SHP77 (cell line): Measurements from ENCODE around the gene COL27A1.
"Not testable (repeated sequence)": the region's sequence is repeated elsewhere in the genome, so short reads cannot be mapped to it uniquely, and the experiment has no call there.

Source experiments
- DNase-seq, 2 experiments: peaks; one replicate each; lab custom pipeline; 2025; lab: John Stamatoyannopoulos, UW

COL27A1 gene

GRCh38 chr9:114185570-114186490 is 30.5 kb downstream of the COL27A1 start:
- DNase-seq = no peak

- DNase-seq = no peak
These were observed 31.4 kb downstream of the COL27A1 start for GRCh38 chr9:114186605-114187289.

DNA sequence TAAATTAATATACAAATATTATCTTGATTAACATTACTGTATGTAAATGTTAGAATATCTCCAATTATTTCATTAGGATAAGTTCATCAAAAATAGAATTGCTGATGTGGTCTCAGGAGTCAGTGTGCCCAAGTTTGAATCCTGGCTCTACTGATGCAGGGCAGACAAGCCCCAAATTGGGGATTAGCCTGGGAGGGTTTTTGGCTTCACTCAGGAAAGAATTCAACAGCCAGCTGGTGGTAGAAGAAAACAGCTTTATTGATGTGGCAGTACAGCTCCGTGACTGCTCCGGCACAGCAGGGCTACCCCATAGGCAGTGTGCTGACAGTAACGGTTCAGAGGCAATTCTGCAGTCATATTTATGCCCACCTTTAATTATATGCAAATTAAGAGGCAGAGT is 32.5 kb downstream of the COL27A1 start:
- DNase-seq = no peak

DNA sequence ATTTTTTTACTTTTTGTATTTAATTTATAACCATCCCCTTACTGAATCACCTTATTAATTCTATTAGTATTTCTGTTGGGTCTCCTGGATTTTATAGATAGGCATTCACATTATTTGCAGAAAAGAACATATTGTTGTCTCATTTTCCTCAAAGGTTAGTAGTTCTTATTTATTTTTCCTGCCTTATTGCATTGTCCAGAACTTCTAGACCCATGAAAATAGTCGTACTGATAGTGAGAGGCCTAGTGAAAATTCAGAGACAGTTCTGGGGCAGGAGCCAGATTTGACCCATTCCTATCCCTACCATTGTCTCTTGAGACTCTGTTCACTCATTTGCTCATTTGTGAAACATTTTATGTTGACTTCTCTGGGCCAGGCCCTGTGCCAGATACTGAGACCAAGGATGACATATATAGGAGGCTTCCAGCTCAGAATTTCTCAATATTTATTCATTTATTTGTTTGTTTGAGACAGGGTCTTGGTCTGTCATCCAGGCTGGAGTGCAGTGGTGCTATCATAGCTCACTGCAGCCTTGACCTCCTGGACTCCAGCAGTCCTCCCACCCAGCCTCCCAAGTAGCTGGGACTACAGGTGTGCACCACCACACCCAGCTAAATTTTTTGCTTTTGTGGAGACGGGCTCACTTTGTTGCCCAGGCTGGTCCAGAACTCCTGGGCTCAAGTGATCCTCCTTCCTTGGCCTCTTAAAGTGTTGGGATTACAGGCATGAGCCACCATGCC is 34.7 kb downstream of the COL27A1 start:
- DNase-seq = no peak

DNA sequence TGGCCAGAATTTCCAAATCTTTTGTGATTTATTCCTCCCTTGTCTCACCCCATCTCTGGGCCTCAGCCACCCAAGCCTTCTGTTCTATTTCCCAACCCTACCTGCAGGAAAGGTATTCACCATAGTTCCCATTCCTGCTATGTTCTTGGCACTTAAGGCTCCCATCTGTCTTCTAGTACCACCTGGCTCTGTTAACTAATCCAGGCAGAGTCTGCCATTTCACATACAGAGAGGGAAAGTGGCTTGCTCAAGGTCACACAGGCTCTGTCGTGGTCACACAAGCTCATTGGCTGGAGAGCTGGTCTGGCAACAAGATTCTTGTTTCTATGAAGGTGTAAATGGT is 35.2 kb downstream of the COL27A1 start:
- no peak for DNase-seq

GRCh38 chr9:114191402-114191801 is 36.1 kb downstream of the COL27A1 start:
- DNase-seq = not testable (repeated sequence)

GRCh38 chr9:114192539-114192938 is 37.2 kb downstream of the COL27A1 start:
- no peak for DNase-seq

- no peak for DNase-seq
These were observed 37.8 kb downstream of the COL27A1 start for GRCh38 chr9:114193090-114193489.

GRCh38 chr9:114196117-114196516 is 40.8 kb downstream of the COL27A1 start:
- no peak for DNase-seq

DNA sequence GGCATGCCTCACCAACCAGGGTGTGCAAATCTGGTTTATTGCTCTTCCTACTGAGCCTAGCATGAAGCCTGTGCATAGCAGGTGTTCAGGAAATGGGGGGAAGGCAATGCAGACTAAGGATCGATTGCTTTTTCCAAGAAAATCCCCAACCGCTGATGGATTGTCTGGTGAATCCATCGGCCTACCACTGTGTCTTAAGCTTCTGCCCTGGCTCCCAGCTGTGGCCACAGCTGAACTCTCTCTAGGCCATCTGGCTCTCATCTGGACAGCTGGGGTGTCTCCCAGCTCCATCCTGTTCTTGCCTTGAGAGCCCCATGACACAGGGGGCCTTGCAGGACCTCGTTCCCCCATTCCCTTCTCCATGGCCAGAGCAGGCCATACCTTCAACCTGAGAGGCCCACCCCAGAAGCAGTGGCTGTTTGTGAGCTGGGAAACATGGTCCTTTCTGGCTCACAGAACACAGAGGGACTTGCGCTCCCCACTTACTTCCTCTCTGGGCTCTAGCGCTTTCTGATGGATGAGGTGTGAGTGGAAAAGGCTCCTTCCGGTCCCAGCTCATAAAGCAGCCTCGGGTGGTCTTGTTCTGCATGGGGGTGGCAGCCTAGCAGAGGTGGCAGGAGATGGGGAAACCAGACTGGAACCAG is 41.8 kb downstream of the COL27A1 start:
- DNase-seq = no peak

- DNase-seq = no peak
These were observed 43.1 kb downstream of the COL27A1 start for GRCh38 chr9:114198249-114199040.

GRCh38 chr9:114200721-114201300 is 45.5 kb downstream of the COL27A1 start:
- no peak for DNase-seq

GRCh38 chr9:114202396-114202795 is 47.1 kb downstream of the COL27A1 start:
- DNase-seq = no peak

DNA sequence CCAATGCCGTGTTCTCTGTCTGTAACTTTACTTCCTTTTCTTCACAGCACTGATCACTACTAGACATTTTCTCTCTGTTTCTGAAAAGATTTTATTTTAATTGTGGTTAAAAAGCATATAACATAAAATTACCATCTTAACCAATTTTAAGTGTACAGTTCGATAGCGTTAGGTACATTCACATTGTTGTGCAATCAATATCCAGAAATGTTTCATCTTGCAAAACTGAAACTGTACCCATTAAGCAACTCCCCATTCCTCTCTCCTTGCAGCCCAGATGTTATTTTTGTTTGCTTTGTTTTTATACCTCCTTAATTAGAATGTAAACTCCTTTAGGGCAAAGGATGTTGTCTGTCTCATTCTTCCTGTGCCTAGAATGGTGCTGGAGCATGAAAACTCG is 47.5 kb downstream of the COL27A1 start:
- DNase-seq = no peak

GRCh38 chr9:114203410-114204140 is 48.2 kb downstream of the COL27A1 start:
- DNase-seq = no peak

GRCh38 chr9:114204265-114204664 is 48.9 kb downstream of the COL27A1 start:
- no peak for DNase-seq

DNA sequence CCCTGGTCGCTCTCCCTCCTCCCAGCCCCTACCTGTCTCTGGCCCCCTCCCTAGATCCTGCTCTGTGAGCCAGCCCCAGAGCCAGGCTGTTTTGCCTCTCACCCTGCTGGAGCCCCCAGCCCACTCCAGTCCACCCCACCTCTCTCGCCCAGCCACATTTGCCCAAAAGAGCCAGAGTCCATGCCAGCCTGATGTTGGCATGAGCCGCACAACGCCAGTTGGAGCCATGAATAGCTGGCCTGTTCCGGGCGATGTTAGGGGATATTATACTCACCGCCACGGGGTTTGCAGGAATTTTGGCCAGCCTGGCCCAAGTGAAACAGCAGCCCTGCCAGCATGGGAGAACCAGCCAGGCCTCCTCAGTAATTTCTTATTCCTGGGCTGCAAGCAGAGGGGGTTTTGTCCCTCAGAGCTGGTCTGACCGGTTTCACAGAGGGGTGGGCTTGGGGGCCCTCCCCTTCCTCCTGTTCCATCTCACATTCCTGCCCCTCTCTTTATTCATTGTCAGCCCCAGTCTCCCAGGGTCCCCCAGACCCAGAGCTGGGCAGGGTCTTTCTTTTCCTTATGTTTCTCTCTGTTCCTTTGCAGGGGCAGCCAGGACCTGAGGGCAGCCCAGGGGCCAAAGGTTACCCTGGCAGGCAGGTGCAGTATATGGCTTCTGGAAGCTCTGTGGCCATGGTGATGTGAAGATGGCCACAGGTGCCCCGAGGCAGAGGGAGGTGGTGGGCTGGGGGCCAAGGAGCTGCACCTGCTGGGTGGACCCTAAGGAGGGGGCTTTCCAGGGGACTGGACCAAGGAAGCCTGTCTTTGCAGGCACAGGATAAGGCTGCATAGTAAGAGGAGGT is 50.1 kb downstream of the COL27A1 start:
- DNase-seq = no peak

GRCh38 chr9:114206221-114206789 is 51.0 kb downstream of the COL27A1 start:
- DNase-seq = no peak
